GM21528 (cell line): Measurements from ENCODE around the gene DLL4.
"Not testable (repeated sequence)": the region's sequence is repeated elsewhere in the genome, so short reads cannot be mapped to it uniquely, and the experiment has no call there.

Source experiments
- ATAC-seq: cut with Tn5 transposase; IDR thresholded peaks from one replicate; pipeline ENCODE4 v1.9.1; 2021; ENCODE audit warnings: mild to moderate bottlenecking, moderate library complexity; ENCODE audit not compliant: unreplicated experiment, low FRiP score

Gene DLL4

DNA sequence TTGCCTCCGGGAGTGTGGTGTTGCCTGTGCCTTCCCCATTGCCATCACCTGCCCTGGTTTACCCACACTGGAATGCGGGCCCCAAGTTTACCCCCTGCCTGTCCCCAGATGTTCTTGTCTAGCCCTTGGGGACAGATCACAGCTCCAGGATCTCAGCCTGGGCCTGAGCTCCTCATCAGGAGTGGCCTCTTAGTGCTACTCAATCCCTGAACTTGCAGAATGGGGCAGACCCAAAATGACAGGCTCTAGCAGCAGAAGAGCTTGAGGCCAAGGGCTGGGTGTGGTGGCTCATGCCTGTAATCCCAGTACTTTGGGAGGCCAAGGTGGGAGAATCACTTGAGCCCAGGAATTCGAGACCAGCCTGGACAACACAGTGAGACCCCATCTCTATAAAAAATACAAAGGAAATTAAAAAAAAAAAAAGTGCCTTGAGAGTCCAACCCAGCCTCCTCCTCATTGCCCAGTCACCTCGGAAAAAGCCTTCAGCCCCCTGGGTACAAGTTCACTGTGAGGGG is 28.0 kb downstream of the DLL4 start:
- ATAC-seq: no peak

GRCh38 chr15:40957581-40958051 is 28.5 kb downstream of the DLL4 start:
- ATAC-seq: no peak

- ATAC-seq: no peak
Observed at GRCh38 chr15:40958146-40958545, 29.0 kb downstream of the DLL4 start.

GRCh38 chr15:40958723-40959122 is 29.6 kb downstream of the DLL4 start:
- no peak for ATAC-seq

DNA sequence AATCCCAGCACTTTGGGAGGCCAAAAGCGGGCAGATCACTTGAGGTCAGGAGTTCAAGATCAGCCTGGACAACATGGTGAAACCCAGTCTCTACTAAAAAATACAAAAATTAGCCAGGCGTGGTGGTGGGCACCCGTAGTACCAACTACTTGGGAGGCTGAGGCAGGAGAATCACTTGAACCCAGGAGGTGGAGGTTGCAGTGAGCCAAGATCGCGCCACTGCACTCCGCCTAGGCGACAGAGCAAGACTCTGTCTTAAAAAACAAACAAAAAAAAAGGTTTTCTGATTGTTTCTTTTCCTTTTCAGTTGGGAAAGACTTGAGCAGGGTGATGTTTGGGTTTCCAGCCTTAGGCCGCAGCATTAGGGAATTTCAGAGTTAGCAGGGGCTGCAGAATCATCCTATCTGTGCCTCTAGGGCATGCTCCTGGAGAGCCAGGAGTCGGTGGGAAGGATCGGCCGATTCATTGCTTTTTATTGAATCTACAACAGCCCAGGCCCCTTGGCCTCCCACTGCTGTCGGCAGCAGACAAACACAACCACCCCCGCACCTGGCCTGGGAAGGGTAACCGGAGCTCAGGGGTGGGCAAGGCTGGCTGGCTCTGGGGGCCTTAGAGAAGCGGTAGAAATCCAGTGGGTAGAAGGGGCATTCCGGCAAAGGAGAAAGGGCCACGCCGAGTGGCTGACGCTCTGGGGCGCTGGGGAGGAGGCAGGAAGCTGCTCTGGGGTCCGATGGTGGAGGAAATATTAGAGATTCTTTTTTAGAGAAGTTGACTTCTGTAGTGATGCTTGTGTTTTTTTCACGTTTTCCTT is 30.4 kb downstream of the DLL4 start:
- ATAC-seq: no peak

GRCh38 chr15:40960151-40960885 is 31.2 kb downstream of the DLL4 start:
- no peak for ATAC-seq

GRCh38 chr15:40960925-40961324 is 31.8 kb downstream of the DLL4 start:
- no peak for ATAC-seq

DNA sequence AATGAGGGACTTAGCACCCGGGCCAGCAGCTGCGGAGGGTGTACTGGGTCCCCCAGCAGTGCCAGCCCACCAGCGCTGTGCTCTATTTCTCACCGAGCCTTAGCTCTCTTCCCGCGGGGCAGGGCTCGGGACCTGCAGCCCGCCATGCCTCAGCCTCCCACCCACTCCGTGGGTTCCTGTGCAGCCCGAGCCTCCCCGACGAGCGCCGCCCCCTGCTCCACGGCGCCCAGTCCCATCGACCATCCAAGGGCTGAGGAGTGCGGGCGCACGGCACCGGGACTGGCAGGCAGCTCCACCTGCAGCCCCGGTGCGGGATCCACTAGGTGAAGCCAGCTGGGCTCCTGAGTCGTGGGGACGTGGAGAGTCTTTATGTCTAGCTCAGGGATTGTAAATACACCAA is 32.6 kb downstream of the DLL4 start:
- ATAC-seq: not testable (repeated sequence)

DNA sequence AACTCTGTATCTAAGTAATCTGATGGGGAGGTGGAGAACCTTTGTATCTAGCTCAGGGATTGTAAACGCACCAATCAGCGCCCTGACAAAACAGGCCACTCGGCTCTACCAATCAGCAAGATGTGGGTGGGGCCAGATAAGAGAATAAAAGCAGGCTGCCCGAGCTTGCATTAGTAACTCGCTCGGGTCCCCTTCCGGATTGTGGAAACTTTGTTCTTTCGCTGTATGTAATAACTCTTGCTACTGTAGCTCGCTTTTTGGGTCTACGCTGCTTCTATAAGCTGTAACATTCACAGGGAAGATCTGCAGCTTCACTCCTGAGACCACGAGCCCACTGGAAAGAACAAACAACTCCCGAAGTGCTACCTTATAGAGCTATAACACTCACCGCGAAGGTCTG is 33.2 kb downstream of the DLL4 start:
- ATAC-seq: not testable (repeated sequence)

- no peak for ATAC-seq
Observed at GRCh38 chr15:40963201-40963600, 34.1 kb downstream of the DLL4 start.

- no peak for ATAC-seq
Observed at GRCh38 chr15:40964006-40964405, 34.9 kb downstream of the DLL4 start.

GRCh38 chr15:40964634-40965033 is 35.5 kb downstream of the DLL4 start:
- ATAC-seq: no peak

DNA sequence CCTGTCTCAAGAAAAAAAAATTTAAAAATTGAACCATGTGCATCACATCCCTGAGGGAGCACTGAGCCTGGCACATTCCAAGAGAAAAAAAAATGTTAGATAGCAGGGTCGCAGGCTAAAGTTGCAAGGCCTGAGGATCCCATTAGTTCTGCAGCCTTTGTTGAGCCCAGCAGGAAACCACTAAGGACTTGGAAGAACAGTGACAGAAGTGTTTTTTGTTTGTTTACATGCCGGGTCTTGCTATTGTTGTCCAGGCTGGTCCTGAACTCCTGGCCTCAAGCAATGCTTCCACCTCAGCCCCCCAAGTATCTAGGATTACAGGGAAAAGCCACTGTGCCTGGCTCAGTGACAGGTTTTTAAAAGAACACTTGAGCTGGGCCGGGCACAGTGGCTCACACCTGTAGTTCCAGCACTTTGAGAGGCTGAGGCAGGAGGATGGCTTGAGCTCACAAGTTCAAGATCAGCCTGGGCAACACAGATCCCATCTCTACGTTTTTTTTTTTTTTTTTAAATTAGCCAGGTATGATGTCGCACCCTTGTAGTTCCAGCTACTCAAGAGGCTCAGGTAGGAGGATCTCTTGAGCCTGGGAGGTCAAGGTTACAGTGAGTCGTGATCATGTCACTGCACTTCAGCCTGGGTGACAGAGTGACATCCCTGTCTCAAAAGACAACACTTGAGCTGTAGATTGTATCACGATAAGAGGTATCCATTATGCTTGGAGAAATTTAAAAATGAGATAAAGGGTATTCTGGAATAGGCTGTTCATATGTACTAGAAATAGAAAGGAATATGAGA is 39.3 kb downstream of the DLL4 start:
- ATAC-seq: no peak

GRCh38 chr15:40969363-40969762 is 40.2 kb downstream of the DLL4 start:
- no peak for ATAC-seq

DNA sequence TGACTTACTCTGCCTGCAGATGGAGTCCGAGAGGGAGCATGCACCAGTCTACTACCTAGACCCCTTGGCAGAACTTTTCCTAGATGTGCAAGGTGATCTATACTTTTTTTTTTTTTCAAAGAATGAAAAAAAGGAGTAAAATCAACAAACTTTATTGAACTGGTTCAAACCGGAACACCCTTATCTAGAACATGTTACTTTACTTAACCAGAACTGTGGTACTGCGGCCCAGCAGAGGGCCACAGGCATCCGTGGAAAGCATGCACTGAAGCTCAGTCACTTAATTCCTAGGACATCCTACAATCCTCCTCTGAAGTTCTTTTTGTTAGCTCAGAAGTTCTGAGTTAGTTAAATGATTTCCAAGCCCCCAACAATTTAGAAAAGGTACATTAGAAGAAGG is 45.7 kb downstream of the DLL4 start:
- ATAC-seq: no peak

DNA sequence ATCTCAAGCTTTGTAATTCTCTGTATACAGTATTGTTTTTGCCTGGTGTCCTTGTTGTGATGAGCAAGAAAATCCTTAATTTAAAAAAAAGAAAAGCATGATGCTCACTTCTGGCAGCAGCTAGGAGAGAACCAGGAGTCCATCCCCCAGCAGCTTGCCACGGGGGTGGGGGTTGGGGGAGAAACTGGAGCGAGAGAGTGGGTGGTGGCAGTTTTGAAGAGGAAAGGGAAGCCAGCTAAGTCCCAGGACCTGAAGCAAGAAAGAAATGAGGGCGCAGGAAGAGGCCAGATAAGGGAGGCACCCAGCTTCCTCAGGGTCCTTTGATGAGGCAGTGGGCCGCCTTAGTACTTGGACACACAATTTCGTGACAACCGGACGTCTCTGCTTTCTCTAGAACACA is 47.7 kb downstream of the DLL4 start:
- ATAC-seq: no peak

- no peak for ATAC-seq
Observed at GRCh38 chr15:40978141-40978540, 49.0 kb downstream of the DLL4 start.

GRCh38 chr15:40978562-40978961 is 49.4 kb downstream of the DLL4 start:
- ATAC-seq: no peak

DNA sequence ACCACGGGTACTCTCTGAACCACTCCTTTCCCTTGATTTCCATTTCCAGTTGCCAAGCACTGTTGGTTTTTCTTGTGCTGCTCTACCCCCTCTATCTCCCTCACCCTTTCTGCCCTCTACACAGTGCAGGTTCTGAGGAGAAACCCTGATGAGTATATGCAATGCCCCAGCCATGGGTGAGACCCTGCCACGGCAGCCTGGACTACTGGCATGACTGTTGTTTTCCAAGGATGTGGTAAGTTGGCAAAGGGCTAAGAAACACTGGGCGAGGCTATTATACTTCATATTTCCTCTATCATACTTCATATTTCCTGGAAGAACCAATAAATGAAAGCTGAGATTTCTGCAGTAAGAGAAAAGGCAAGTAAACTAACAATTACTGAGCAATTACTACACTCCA is 52.0 kb downstream of the DLL4 start:
- no peak for ATAC-seq

- no peak for ATAC-seq
Observed at GRCh38 chr15:40982855-40983254, 53.7 kb downstream of the DLL4 start.

DNA sequence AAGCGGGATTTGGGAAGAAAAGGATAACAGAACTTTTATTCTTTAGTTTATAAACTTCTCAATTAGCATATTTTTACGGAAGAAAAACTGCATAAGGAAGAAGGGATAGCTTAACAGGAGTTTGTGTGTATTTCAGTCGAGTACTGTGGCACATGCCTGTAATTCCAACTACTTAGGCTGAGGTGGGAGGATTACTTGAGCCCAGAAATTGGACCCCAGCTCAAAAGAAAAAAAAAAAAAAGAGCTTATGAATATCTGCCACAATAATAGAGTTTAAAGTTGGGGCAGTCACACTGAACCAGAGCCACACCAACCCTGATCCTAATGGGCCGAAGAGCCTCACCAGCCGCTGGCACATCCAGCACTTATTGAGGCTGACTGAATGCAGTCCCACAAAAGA is 55.3 kb downstream of the DLL4 start:
- no peak for ATAC-seq
